Activated CD4-positive, alpha-beta T cell treated with anti-CD3 and anti-CD28 coated beads, Interleukin-10, Interleukin-2, amounts not matched to agents 100 ng/mL and 50 ng/mL, durations not matched to agents 16 hours and 8 hours (primary cell): ENCODE measurements around the gene ARF3.
A peak's percentile ranks its signal among the peaks of the same experiment; 100 is the strongest.

Experiments used
- DNase-seq: peaks from one replicate; pipeline ENCODE4 v3.0.0-alpha.2; 2020

Gene ARF3

GRCh38 chr12:48961801-48962200 lies 4.5 kb upstream of the ARF3 start:
- DNase-seq, result no peak

GRCh38 chr12:48961331-48961730 lies 4.0 kb upstream of the ARF3 start:
- DNase-seq, result no peak

- no peak for DNase-seq
Measured at GRCh38 chr12:48960834-48961233, 3.5 kb upstream of the ARF3 start.

GRCh38 chr12:48958049-48958388 lies 732 bp upstream of the ARF3 start:
- DNase-seq, result no peak

GRCh38 chr12:48956279-48957140 lies 777 bp downstream of the ARF3 start:
- peak; percentile 51 for DNase-seq

- DNase-seq, result no peak
Measured at GRCh38 chr12:48954841-48955501, 2.3 kb downstream of the ARF3 start.

GRCh38 chr12:48954061-48954460 lies 3.2 kb downstream of the ARF3 start:
- no peak for DNase-seq

GRCh38 chr12:48952691-48953090 lies 4.6 kb downstream of the ARF3 start:
- no peak for DNase-seq

- no peak for DNase-seq
Measured at GRCh38 chr12:48947727-48948126, 9.6 kb downstream of the ARF3 start.

GRCh38 chr12:48946943-48947342 lies 10.3 kb downstream of the ARF3 start:
- no peak for DNase-seq

GRCh38 chr12:48946205-48946604 lies 11.1 kb downstream of the ARF3 start:
- no peak for DNase-seq

- no peak for DNase-seq
Measured at GRCh38 chr12:48943221-48943620, 14.1 kb downstream of the ARF3 start.

GRCh38 chr12:48940181-48940580 lies 17.1 kb downstream of the ARF3 start:
- DNase-seq, result no peak

- DNase-seq, result no peak
Measured at GRCh38 chr12:48938805-48939204, 18.5 kb downstream of the ARF3 start.

- DNase-seq, result no peak
Measured at GRCh38 chr12:48937170-48937569, 20.1 kb downstream of the ARF3 start.

GRCh38 chr12:48936379-48936979 lies 20.8 kb downstream of the ARF3 start:
- peak; percentile 79 for DNase-seq

- DNase-seq, result no peak
Measured at GRCh38 chr12:48934312-48934706, 23.0 kb downstream of the ARF3 start.

- peak; percentile 36 for DNase-seq
Measured at GRCh38 chr12:48933664-48934311, 23.5 kb downstream of the ARF3 start.

- DNase-seq, result no peak
Measured at GRCh38 chr12:48932878-48933277, 24.4 kb downstream of the ARF3 start.

GRCh38 chr12:48930475-48930874 lies 26.8 kb downstream of the ARF3 start:
- DNase-seq, result no peak

GRCh38 chr12:48929551-48929950 lies 27.7 kb downstream of the ARF3 start:
- DNase-seq, result no peak

GRCh38 chr12:48927261-48927660 lies 30.0 kb downstream of the ARF3 start:
- no peak for DNase-seq

- DNase-seq, result peak; percentile 83
Measured at GRCh38 chr12:48925304-48926011, 31.8 kb downstream of the ARF3 start, which contains the start of gene FKBP11. Gene FKBP11, minus strand, starts transcription at chr12:48925492. Its CDS starts 64 bp downstream, at chr12:48925428.
